ENCODE results near the gene RAP1A.

The RAP1A gene

DNA sequence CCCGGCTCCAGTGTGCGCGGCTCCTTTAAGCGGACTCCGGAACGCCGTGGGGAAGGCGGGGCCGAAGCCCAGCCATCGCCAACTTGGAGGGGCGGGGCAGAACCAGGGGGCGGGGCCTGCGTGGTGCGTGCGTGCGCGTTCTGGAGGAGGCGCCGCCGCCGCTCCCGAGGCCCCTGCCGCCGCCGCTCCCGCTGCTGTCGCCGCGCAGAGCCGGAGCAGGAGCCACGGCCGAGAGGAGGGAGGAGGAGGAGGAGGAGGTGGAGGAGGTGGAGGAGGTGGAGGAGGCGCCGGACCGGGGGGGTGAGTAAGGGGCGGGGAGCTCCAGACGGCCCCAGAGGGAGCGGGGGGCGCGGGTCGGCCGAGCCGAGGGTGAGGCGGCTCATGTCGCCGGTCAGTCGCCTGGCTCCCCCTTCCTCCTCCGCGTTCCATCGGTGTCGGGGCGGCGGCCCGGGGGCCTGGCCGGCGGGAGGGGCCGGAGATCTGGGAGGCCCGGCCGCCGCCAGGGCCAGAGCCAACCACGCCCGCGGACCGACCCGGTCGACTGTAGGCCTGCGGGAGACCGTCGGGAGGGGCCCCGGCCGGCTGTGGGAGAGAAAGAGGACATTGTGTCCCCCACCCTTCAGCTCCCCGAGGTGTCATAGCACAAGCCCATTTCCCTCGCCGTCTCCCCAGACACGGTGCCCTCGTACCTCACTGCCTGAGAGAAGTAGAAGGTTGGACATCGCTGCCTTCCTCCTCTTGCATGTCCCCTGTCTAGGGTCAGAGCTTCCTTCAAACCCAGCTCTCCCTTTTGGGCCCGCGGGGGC, at the start of gene RAP1A:
TSS of gene RAP1A (plus strand) at position 155 of the 806 bp plus-strand sequence. CDS start 71,572 bp downstream, outside the sequence.
- peak; percentile 96 to 98 for DNase-seq (ENCODE audit: low read depth in 2 of 2)

GRCh38 chr1:111569913-111570312, 49.7 kb upstream of the RAP1A start:
- no peak for DNase-seq (ENCODE audit: low read depth in 2 of 2)

DNA sequence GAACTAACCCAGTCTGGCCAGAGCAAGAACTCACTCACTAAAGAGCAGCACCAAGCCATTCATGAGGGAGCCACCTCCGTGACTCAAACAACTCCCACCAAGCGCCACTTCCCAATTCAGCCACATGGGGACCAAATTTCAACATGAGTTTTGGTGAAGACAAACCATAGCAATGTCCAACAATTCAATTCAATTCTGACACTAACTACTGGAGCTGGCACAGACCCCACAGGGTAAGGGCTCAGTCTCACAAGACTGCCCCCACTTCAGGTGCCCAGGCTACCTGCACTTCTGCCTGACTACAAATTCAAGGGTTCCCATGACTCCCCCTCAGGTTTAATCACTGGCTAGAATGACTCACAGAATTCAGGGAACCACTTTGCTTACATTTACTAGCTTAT, 48.8 kb upstream of the RAP1A start:
- peak in 1 of 2 donors; percentile 14 for DNase-seq (ENCODE audit: low read depth in 2 of 2)

DNA sequence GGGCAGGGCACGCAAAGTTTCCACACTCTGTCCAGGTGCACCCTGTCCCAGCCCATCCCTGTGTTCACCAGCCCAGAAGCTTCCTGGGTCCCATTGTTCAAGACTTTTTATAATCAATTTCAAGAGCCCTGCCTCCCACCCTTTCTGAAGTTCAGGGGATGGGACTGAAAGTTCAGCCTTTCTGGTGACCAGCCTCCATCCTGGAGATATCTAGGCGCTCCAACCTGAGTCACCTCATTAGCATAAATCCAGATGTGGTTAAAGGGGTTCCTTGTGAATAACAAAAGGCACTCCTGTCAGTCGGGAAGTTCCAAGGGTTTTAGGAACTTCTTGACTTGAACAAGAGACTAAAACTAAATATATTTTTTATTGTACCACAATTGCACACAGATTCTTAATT, 48.4 kb upstream of the RAP1A start:
- DNase-seq (ENCODE audit: low read depth in 2 of 2), result no peak

- DNase-seq (ENCODE audit: low read depth in 2 of 2), result no peak
Measured at GRCh38 chr1:111571987-111572386, 47.6 kb upstream of the RAP1A start.

DNA sequence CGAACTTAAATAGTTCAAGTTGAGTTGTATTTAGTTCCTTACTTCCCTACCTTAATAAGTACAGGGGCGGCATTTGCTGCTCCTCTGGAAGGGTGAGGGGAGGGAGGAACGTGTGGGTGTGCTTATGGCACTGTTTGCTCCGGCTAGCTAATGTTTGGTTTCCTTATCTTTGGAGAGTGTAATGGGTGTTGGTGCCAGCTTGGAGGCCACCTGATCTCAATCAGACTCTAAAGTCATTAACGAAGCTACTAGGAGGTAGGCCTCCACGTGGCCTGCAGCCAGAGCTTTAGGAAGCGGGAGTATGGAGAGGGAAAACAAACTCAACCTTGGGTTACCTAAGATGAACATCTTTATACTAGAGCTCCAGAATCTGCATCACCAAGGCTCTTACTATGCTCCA, 43.0 kb upstream of the RAP1A start:
- DNase-seq (ENCODE audit: low read depth in 2 of 2), result no peak

DNA sequence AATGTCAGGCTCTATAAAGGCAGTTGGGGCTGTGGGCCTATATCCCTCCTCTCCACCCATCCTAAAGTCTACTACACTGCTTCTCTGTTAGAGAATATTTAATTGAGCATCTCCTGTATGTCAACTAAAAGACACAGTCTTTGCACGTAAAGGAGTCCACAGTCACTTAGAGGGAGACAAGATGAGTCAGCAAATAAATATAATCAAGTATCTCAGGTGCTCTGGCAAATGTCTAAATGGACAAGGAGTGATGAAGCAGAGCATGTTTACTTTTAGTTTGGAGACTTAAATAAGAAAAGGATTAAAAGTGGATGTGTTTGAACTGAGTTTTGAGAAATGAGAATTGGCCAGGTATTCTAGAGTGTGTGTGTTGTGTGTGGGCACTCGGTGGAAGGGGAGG, 41.8 kb upstream of the RAP1A start:
- no peak for DNase-seq (ENCODE audit: low read depth in 2 of 2)

- no peak for DNase-seq (ENCODE audit: low read depth in 2 of 2)
Measured at GRCh38 chr1:111581166-111581565, 38.4 kb upstream of the RAP1A start.

GRCh38 chr1:111582016-111582415, 37.6 kb upstream of the RAP1A start:
- DNase-seq (ENCODE audit: low read depth in 2 of 2), result no peak

DNA sequence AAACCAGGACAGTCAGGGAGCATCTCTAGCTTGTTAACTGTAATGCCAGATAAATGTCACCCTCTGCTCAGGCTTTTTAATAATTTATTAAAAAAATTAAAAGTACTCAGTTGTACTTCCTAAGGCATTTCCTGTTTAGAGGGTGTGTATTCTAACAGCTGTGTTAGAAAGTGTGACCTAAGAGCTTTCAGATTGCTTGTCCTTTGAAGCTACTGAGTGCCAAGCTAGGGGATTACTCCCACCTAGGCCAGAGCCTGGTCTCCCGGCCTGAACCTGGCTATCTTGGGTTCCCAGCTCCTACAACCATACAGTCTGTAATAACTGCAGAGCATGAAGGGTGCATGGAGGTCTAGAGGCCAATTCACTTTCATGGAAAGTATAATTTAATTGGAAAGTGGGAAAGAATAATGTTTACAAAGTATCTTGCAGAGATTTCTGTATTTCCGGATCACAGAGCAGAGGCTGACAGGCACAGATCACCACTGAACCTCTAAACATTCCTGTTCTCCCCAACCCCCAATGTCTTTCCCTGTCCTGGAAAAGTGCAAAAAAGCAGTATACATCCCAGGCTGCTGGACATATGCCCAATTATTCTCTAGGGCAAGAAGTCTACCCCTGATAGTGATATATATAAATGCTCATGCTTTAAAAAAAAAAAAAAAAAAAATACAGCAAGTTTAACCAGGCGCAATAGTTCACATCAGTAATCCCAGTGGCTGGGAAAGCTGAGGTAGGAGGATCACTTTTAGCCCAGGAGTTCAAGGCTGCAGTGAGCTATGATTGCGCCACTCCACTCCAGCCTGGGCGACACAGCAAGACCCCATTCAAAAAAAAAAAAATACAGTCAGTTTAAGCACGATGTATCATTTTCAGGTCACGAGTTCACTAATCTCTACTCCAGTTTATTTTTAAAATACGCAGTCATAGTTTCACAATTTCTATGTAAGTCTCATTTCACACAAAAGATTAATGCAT, 36.7 kb upstream of the RAP1A start:
- no peak for DNase-seq (ENCODE audit: low read depth in 2 of 2)

- DNase-seq (ENCODE audit: low read depth in 2 of 2), result no peak
Measured at GRCh38 chr1:111585447-111586086, 34.0 kb upstream of the RAP1A start.

DNA sequence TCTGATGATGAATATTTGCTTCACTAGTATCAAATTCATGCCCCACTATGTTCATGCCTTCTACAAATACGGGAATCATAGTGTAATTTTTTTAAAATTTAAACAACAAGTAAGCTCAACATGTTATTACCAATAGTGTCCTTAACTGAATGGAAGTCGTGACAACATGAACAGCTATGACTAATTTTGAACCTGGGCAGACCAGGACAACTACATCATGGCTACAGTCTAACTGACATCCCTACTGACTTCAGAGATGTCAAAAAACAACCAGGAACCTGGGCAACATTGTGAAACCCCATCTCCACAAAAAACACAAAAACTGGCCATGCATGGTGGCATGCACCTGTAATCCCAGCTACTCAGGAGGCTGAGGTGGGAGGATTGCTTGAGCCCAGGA, 33.5 kb upstream of the RAP1A start:
- no peak for DNase-seq (ENCODE audit: low read depth in 2 of 2)

DNA sequence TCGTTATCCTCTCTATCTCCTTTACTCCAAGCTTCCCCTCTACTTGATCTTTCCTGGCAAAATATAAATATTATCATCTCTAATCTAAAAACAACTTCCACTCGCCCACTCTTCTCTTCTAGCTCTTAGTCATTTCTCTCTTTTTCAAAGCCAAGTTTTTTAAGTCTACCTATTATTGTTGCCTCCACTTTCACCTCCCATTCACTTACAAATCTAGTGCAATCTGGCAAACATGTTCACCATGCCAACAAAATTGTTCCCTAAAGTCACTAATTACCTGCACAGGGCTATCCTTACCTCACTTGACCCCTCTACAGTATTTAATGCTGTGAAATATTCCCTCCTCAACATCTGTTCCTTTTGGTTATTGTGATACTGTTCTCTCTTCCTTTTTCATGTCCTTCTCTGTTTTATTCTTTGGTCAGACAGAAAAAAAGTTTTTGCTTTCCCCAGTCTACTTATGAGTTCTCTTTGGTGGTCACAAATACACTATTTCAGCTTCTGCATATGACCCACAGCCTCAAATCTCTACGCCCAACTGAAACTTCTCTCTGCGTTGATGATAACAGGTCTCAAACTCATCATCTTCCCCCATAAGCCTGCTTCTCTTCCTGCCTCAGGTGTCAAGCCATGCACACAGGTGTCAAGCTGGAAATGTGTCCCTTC, 31.9 kb upstream of the RAP1A start:
- DNase-seq (ENCODE audit: low read depth in 2 of 2), result no peak

DNA sequence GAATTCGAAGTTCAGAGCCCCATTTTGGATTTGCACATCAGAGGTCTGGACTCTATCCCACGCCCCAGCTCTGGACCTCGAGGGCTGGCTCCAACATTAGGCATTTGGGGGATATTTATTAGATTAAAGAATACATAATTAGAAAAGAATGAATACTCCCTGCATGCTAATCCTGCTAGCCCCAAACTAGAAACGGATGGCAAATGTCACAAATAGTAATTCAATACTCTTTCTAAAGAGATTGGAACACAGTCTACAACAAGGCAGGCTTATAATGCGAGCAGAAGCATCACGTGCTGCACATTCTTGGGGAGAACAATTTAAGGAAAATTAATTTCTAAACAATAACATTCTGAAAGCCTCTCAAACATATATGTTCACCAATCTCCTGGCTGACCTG, 27.7 kb upstream of the RAP1A start:
- DNase-seq (ENCODE audit: low read depth in 2 of 2), result no peak

DNA sequence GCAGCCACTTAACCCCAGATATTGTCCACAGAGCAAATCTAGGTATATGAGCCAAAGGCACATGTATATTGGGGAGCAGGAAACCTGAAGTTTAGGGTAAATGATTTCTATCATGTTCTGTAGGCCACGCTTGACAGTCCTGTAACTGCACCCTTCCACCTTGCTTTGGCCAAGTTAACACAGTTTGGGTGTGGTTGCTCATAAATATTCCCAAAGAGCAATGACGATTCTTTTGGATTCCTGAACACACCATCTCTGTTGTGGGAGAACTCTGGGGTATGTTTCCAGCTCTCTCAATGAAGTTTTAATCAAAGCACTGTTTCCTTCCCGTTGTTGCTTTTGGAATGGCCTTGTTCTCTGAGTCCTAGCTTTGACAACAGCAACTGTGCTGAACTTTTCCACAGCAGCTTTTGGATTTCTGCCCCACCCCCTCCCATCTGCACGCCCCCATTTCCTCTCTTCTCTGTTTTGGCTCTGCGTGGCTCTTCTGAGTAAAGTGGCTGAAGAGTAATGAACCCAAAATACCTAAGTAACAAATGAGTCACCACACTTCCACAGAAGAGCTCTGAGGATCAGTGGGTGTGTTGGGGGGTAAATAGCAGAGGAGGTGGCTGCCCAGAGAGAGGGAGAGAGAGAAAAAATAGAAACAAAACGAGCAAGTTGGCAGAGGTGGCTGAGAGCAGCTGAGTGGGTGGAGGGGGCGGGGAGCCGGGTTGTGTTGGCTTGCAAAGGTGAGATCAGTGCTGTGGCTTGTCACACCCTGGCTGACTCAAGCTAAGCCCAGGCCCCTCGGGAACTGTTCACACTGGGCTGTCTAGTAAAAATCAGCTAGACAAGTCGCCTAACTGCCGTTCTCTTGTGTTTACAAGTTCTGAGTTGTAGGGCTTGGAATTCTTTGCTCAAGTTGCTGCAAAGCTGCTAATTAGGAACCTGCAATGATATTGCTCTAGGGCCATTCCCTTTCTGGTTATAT, 26.9 kb upstream of the RAP1A start:
- DNase-seq (ENCODE audit: low read depth in 2 of 2), result peak; percentile 94 to 96

DNA sequence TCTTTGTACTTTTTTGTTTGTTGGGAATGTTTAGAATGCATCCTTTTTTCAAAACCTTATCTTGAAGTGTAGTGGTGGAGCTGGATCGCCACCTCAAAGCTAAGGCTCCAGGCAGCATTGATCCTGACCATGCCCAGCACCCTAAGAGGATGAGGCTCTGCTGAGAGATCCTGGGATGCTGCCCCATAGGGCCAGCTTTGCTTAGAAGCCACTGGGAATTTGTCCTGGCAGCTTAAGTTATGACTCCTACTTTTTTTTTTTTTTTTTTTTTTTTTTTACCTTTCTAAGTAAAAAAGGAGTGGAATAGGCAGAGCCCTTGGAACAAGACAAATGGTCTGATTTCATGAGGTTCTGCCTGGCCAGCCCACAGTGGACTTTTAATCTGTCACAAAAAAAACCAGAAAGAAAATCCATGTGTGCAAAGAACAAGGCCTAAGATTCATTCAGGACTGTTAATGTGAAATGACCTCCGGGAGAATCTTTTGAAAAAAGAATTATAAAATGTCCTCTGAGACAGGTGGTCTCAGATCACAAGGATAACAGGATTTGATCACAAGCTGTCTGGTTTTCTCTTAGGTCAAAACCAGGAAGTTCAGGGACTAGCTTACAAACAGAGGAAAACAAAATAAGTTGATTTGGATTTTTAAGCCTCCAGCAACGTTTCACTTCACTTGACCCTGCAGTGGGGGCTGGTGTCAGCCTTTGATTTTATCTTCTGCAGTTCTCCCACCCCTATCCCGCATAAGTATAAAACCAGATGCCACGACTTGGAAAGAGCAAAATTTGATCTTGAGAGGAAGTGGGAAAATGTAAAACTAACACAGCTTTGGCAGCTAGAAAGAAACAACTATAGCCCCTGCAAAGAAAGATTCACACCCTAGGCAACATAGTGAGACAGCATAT, 25.9 kb upstream of the RAP1A start:
- DNase-seq (ENCODE audit: low read depth in 2 of 2), result no peak

DNA sequence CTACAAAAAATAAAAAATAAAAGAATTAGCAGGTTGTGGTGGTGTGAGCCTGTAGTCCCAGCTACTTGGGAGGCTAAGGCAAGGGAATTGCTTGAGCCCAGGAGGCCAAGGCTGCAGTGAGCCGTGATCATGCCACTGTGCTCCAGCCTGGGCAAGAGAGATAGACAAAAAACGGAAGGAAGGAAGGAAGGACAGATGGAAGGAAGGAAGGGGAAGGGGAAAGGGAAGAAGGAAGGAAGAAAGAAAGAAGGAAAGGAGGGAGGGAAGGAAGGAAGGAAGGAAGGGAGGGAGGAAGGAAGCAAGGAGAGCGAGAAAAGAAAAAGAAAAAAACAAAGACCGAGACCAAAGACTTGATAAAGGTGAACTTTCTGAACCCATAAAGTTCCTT, 25.3 kb upstream of the RAP1A start:
- no peak for DNase-seq (ENCODE audit: low read depth in 2 of 2)

GRCh38 chr1:111595807-111596206, 23.8 kb upstream of the RAP1A start:
- DNase-seq (ENCODE audit: low read depth in 2 of 2), result no peak

GRCh38 chr1:111596499-111596898, 23.1 kb upstream of the RAP1A start:
- DNase-seq (ENCODE audit: low read depth in 2 of 2), result no peak

Measured in activated CD4-positive, alpha-beta T cell treated with anti-CD3 and anti-CD28 coated beads for 24 hours (primary cell).